NB4 (cell line): ENCODE data around the gene CEP192.

Experiments used
- CTCF ChIP-seq: IDR thresholded peaks from one replicate; pipeline ENCODE4 v1.5.1; 2012; ENCODE audit warnings: low read depth, low read length
- MYC ChIP-seq: IDR thresholded peaks from 2 replicates; pipeline ENCODE4 v1.6.1; 2011; ENCODE audit warnings: low read depth, low read length
- POLR2A ChIP-seq: IDR thresholded peaks from 2 replicates; pipeline ENCODE4 v1.6.1; 2011; ENCODE audit warnings: mild to moderate bottlenecking; ENCODE audit not compliant: insufficient read length; ENCODE audit errors: extremely low read depth

GRCh38 chr18:13100942-13101658 is 109.9 kb downstream of the CEP192 start:
- TF ChIP-seq POLR2A, result no peak
- no peak for TF ChIP-seq CTCF
- no peak for TF ChIP-seq MYC
